Measurements from ENCODE around the gene ATP13A4.

ATP13A4 gene

DNA sequence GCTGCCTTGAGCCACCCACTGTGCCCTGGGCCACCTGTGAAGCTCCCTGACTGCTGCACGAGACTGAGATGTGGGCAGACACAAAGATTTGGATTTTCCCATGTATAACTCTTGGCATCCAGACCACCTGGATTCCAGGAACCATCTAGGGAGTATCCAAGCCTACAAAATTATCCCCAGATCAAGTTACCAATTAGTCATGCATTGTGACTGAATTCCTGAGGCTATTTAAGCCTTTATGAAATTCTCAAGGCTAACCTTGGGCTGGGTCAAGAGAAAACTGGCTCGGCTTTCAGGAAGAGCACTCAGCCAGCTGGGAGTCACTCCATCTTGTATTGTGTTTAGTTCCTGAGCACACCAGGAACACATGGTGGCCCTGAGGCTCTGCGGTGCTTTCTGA is 162.8 kb downstream of the ATP13A4 start:
- DNase-seq: no peak

DNA sequence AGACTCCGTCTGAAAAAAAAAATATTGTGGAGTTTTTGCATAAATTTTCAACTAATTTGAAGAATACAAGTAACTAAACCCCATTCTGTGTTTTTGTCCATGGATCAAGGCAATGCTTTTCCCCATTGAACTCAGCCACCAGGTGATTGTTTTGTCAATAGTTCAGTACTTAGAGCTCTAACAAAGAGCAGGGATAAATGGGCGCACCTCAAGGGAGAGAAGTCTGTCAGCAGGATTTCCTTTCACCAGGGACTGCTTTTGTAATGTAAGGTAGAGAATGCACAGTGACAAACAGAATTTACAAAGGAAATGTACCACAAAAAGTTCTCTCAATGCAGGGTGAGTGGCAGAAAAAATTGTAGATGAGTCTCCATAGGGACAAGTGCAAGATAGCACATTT is 165.4 kb downstream of the ATP13A4 start:
- DNase-seq: no peak

DNA sequence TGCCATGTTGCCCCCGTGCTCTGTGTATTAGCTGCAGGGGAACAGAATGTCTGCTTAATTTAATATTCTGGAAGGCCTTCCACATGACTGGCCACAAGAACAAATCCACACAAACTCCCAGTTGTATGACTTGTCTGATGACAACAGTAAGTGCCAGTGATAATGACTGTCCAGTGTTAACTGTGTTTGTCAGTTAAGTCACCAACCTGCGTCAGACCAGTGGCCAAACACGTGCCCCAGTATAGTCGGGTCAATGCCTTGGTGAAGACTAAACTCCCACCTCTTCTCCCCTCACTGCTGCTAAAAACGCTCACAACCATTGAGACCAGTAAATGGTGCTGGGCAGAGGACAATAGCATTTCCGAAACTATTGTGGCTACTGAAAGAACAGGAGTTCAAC is 166.3 kb downstream of the ATP13A4 start:
- no peak for DNase-seq

DNA sequence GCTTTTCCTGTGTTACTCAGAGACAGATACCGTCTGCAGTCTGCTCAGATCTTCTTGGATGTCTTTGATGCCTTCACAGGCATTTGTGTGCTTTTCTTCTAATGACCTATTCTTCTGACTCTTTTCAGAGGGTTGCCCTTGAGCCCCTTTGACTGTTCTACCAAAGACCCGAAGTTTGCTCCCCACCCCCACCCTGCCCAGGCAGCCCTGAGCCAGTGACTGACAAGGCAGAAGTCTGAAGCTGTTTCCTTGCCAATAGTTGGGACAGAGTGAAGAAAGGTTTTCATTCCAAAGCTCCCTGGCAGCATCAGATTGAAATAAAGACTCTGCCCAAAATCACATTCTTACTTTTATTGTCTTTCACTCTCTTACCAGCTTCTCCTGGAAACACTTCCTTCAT is 167.1 kb downstream of the ATP13A4 start:
- DNase-seq: no peak

DNA sequence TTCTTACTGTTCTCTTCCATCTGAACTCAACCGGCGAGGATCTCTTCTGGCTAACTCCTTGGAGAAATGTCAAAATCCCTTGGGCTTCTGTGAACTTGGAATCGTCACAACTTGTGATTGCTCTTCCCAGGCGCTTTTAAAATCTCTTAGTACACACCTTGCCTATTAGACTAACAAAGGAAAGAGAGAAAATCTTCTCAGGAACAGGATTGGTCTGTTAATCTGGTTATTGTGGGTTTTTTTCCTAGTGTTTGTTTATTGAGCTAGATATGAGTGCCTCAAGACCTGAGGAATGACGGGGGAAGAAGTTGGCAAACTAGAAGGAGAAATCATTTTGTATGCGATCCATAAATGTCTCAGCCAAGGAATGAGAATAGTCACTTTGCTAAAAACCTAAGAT is 176.0 kb downstream of the ATP13A4 start, which contains the start of gene ATP13A5:
TSS of gene ATP13A5 (minus strand) at position 48 of the 400 bp plus-strand sequence. CDS start at position 20, 28 bp downstream.
- no peak for DNase-seq

DNA sequence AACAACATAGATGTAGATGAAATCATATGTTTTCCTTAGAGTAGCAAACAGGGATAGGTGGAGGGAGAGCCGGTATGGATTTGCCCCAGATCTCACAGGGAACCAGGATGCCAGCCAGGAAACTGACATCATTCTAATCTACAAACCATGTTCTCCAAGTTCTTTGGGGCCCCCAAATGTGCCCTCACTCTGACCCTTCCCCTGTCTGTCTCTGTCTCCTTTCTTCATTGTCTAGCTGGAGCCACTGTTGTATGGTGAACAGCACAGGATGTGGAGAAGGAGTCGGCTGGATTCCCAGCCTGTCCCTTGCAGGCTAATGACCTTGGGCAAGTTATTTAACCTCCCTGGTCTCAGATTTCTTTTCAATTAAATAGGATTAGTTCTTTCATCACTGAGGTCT is 177.1 kb downstream of the ATP13A4 start:
- no peak for DNase-seq

DNA sequence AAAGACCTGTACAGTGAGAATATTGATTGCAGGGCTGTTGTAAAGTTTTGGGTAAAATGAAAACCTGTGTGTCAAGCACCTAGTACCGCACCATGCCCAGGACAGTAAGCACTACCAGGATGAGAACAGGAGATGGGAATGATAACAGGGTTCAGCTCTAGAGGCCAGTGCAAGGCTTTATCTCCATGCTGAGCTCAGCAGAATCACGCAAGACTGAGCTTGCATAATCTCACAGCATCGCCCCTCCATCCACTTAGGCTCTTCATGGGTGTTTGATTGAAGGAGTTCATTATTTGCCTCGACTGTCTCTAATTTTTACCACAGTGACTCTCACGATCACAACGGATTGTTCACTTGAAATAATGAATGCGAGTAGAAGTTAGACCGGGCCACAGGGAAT is 179.1 kb downstream of the ATP13A4 start:
- DNase-seq: no peak

DNA sequence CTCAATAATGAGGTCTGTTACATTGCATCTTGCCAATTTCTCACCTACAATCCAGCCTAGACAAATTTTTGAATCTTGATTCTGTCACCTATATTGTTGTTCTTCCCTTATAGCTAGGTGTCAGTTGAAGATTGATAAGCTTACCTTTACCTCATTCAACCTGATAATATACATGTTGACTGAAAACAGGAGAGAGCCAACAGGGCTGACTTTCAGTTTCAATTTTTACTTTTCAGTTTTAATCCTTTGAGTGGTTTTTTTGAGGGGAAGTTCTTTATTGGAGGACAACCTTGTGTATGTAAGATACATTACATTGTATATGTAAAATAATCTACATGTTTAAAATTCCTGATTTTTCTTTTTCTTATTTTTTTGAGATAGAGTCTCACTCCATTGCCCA is 181.9 kb downstream of the ATP13A4 start:
- no peak for DNase-seq

DNA sequence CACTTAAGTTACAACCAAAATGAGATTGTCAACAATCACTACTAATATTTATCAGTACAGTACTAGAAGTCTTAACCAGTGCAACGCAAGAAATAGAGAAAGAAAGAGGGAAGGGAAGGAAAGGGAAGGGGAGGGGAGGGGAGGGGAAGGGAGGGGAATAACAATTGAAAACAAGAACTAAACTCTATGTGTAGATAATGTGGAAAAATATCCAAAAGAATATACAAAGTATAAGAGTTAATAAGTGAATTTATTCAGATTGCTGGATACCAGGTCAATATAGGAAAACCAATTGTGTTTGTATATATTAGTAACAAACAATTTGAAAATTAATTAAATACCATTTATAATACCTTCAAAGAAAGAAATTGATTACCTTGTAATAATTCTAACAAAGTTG is 186.8 kb downstream of the ATP13A4 start:
- DNase-seq: no peak

DNA sequence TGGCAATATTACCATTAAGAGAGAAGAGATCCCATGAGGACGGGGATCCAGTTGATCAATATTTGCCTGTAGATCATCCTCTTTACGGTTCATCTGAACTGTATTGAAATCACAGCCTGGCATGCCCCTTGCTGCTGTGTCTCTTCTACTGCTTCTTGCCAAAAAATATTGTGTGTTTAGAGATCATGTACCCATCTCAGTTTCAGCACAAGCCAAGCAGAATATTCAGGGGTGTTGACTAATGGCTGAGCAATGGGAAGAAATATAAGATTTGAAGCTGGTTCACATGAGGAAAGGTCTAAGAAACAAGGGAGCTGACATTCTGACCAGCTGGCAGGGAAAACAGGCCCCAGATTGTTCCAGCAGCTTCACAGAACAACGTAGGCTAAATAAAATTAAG is 197.4 kb downstream of the ATP13A4 start:
- DNase-seq: no peak

DNA sequence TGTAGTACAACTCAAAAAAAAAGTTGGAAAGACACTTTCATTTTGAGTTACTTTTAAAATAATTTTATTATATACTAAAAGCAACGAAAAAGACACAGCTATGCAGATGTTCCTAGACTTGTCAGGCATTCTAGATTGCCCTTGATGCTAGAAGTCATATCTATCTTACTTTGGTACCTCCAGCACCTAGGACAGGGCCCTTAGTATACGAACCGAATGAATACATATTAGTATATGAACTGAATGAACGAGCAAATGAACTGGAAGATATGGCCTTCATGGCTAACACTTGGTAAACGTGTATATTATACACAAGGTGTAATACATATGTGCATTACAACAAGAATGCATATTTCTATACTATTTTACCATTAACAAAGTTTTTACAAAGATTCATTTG is 200.3 kb downstream of the ATP13A4 start:
- DNase-seq: no peak

All from hematopoietic multipotent progenitor cell treated with erythropoietin and hydrocortisone succinate and interleukin-3 and kit ligand, for 6 days (in vitro differentiated cells).